ENCODE data around the gene OGG1.

The OGG1 gene

GRCh38 chr3:9749645-9750555 lies at the start of gene OGG1:
TSS of gene OGG1 (plus strand) at chr3:9749952. CDS start at chr3:9750287, 335 bp downstream.
- peak; percentile 98 for DNase-seq

- DNase-seq, result no peak
These were observed 49.2 kb upstream of the OGG1 start for GRCh38 chr3:9700536-9700935.

- no peak for DNase-seq
These were observed 48.7 kb upstream of the OGG1 start for GRCh38 chr3:9701006-9701405.

- DNase-seq, result no peak
These were observed 48.0 kb upstream of the OGG1 start for GRCh38 chr3:9701711-9702110.

DNA sequence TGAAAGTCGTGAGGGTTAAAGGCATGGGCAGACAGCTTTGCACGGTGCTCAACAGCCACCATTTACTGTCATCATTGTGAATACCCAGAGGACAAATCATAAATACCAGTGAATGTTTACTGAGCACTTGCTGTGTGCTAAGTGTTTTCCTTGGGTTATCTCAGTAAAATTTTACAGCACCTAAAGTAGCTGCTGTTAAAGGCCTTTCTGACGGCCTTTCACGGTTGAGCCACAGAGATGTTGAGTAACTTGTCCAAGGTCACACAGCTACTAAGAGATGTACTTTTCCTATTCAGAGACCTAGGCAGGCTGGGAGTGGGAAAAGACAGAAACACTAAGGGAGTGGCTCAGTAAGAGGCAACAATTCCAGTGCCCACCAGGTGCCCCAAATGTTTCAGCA lies 46.5 kb upstream of the OGG1 start:
- no peak for DNase-seq

DNA sequence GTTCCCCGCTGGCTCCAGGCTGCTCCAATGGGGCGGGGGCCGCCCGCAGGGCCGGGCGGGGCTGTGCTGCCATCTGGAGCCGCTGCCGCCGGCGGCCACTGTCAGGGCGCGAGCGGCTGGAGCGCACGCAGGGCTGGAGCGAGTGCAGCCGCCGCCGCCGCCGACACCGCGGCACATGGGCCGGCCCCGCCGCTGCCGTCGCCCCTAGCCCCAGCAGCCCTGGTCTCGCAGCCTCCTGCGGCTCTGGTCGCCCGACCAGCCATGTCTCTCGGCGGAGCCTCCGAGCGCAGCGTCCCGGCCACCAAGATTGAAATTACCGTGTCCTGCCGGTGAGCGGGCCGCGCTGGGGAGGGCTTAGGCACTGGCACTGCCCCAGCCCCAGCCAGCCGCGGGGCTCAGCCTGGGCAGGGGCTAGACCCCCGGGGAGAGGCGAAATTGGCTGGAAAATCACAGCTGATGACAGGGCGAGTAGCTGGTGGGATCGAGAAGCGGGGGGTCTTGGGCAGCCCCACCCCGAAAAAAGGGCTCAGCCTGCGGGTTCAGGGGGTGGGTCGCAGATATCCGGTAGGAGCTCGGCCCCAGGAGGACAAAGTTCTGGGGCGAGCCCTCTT lies 45.9 kb upstream of the OGG1 start, which contains the start of gene CPNE9:
CPNE9 (plus strand) TSS at position 98 of the 611 bp plus-strand sequence; CDS start at position 262, 164 bp downstream.
- no peak for DNase-seq

DNA sequence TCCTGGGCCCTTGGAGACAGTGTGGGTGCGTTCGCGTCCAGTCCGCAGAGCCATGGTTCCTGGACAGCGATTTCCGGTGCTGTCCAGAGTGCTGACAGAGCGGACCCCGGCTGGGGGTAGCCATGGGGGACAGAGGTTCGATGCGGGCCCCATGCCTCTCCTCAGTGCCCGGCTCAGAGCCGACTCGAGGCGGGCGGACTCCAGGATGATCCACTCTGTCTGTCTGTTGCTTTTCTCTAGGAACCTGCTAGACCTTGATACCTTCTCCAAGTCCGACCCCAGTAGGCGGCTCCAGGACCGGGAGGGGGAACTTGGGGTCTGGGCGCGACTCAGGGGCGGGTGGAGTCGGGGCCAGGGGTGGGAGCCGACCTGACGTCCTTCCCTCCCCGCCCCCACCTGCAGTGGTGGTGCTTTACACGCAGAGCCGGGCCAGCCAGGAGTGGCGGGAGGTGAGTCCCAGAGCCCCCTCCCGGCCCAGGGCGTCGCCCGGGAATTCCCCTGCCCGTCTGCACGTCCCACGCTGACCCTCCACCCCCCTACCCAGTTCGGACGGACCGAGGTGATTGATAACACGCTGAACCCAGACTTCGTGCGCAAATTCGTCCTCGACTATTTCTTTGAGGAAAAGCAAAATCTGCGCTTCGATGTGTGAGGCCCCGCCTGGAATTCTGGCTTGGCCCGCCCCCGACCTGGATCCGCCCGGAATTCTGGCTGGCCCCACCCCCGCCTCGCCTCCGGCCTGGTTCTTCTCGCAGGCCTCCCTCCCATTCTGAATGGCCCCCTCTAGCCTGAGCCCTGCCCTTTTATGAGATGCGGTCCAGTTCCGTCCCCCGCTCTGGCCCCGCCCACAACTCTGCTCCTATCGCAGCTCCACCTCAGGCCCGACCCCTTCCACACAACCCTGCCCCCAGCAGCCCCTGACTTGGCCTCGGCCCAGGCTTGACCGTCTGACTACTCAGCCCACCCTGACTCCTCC lies 45.1 kb upstream of the OGG1 start:
- DNase-seq, result peak; percentile 37

GRCh38 chr3:9710174-9710739 lies 39.5 kb upstream of the OGG1 start:
- DNase-seq, result no peak

DNA sequence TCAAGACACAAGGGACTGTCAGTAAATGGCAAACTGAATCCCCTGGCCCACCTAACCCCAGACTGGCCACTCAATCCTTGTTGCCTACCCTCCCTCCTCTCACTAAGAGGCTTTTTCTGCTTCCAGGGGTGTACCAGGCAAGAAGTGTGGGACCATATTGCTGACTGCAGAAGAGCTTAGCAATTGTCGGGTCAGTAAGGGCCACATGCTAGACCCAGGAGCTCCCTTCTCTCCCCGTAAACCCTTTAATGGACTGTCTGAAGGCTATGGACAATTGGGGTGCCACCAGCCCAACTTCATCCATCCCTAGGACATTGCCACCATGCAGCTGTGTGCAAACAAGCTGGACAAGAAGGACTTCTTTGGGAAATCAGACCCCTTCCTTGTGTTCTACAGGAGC lies 37.3 kb upstream of the OGG1 start:
- no peak for DNase-seq

- no peak for DNase-seq
These were observed 36.6 kb upstream of the OGG1 start for GRCh38 chr3:9713142-9713541.

DNA sequence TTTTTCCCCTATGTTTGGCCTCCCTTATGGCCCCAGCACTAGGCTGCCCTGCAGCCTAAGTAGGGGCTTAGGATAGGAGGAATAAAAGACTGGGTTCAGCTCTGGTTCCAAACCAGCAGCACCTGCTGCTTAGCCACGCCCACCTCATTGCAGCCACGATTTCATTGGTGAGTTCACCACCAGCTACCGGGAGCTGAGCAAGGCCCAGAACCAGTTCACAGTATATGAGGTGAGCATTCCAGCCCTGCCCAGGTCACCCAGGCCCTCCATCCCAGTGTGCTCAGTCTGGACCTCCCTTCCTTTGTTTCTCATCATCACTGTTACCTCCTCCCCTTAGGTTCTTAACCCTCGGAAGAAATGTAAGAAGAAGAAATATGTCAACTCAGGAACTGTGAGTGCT lies 34.6 kb upstream of the OGG1 start:
- no peak for DNase-seq

- DNase-seq, result peak; percentile 52
These were observed 33.9 kb upstream of the OGG1 start for GRCh38 chr3:9715764-9716437.

- DNase-seq, result no peak
These were observed 32.8 kb upstream of the OGG1 start for GRCh38 chr3:9716801-9717555.

GRCh38 chr3:9717563-9717962 lies 32.2 kb upstream of the OGG1 start:
- no peak for DNase-seq

GRCh38 chr3:9718118-9718517 lies 31.6 kb upstream of the OGG1 start:
- no peak for DNase-seq

- DNase-seq, result no peak
These were observed 28.6 kb upstream of the OGG1 start for GRCh38 chr3:9721015-9721699.

DNA sequence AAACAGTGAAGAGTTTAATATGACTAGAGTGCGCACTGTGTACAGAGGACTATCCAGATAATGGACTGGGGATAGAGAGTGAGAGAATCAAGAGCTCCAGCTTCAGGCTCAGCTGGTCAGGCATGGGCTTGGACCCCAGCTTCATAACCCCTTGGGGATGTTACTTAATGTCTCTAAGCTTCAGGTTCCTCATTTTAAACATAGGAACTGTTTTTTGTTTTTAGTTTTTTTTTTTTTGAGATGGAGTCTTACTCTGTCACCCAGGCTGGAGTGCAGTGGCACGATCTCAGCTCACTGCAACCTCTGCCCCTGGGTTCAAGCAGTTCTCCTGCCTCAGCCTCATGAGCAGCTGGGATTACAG lies 28.1 kb upstream of the OGG1 start:
- no peak for DNase-seq

- no peak for DNase-seq
These were observed 23.8 kb upstream of the OGG1 start for GRCh38 chr3:9725775-9726515.

- DNase-seq, result peak; percentile 68
These were observed 22.6 kb upstream of the OGG1 start for GRCh38 chr3:9727041-9727595.

DNA sequence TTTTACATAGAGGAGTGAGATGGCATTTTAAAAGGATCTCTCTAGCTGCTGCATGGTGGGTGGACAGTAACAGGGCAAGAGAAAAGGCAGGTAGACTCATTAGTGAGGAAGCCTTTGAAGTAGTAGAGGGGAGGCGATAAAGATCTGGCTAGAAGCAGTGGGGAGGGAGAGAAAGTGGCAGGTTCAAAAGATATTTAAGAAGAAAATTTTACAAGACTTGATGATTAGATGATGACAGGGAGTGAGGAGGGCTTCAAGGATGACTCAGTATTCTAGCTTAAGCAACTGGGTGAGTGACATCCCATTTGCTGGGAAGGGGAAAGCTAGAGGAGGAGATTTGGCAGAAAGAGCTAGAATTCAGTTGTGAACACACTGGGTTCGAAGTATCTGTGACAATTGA lies 22.0 kb upstream of the OGG1 start:
- no peak for DNase-seq
